Lower lobe of right lung (tissue), 2 donors: ENCODE results near the gene CNDP1. TPM values are rescaled to one million over a fixed set of nuclear protein-coding genes. Genes with fewer than 3 reads are reported as not detected.

Experiments
- ATAC-seq, 2 donors: fragments of 200-7000 bp; cut with Tn5 transposase; one replicate each; pipeline ENCODE4 v1.9.1; 2020 to 2022; ENCODE audit warnings: mild to moderate bottlenecking in 2 of 2, moderate library complexity in 2 of 2
- DNase-seq: peaks from one replicate; pipeline ENCODE4 v3.0.0-alpha.2; 2020
- H3K27ac ChIP-seq: fragments of 200-600 bp; one replicate; pipeline ENCODE4 v1.8.0; 2022
- H3K27me3 ChIP-seq: fragments of 200-600 bp; one replicate; pipeline ENCODE4 v1.8.0; 2022; ENCODE audit warnings: low read depth
- H3K36me3 ChIP-seq: fragments of 200-600 bp; one replicate; pipeline ENCODE4 v1.8.0; 2022; ENCODE audit warnings: mild to moderate bottlenecking
- H3K4me1 ChIP-seq: fragments of 200-600 bp; one replicate; pipeline ENCODE4 v1.8.0; 2022
- H3K4me3 ChIP-seq: fragments of 200-600 bp; one replicate; pipeline ENCODE4 v1.8.0; 2022; ENCODE audit warnings: mild to moderate bottlenecking
- H3K9me3 ChIP-seq: fragments of 200-600 bp; one replicate; pipeline ENCODE4 v1.8.0; 2022
- intact Hi-C: fragments of 100-400 bp; cut with DNase I; formaldehyde crosslinking; loops from one replicate; pipeline ENCODE4 v1.11.0; 2022
- total RNA-seq: library from RNA; stranded (reverse); fragmentation: NEBNext Ultra II Directional; extraction: Animal tissue kit (Norgen Biotek cat#: 25700); gene quantifications from one replicate; pipeline ENCODE4 v1.2.1, GENCODE V29; 2021
- TF ChIP-seq, protein P1 (sequence below): fragments of 200-600 bp; IDR thresholded peaks from one replicate; pipeline ENCODE4 v1.8.0; 2022; ENCODE audit warnings: antibody characterized with exemption, mild to moderate bottlenecking
- donor health status: DM: no; HTN: yes; CAD: no; lungs with severe emphysema.

CNDP1 gene
- total RNA-seq, 1 donor from 2014 or later = not detected

DNA sequence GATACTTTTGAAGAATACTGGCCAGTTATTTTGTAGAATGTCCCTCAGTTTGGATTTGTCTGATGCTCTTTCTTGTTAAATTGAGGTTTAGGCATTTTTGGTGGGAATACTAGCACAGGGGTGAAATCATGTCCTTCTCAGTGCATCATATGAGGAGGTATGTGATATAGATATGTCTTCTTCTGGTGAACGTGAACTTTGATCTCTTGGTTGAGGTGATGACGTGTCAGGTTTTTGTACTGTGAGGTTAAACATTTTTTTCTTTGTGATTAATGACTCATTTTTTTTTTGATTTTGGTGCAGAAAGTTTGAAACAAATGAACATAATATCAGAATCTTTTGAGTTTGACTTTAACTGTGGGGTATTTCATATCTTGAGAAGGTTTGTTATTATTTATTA, 74.4 kb downstream of the CNDP1 start:
- intact Hi-C loops = no loop called here
- Histone ChIP-seq H3K4me1 (peaks cover 3% of the 10 kb centered on the region), H3K27me3 (no peaks in the 10 kb centered on the region), H3K27ac (no peak overlapping the region), H3K9me3 (no peaks in the 10 kb centered on the region), H3K36me3 (no peaks in the 10 kb centered on the region), H3K4me3 (no peak overlapping the region)
- DNase-seq = no peak
- TF ChIP-seq, protein P1, sequence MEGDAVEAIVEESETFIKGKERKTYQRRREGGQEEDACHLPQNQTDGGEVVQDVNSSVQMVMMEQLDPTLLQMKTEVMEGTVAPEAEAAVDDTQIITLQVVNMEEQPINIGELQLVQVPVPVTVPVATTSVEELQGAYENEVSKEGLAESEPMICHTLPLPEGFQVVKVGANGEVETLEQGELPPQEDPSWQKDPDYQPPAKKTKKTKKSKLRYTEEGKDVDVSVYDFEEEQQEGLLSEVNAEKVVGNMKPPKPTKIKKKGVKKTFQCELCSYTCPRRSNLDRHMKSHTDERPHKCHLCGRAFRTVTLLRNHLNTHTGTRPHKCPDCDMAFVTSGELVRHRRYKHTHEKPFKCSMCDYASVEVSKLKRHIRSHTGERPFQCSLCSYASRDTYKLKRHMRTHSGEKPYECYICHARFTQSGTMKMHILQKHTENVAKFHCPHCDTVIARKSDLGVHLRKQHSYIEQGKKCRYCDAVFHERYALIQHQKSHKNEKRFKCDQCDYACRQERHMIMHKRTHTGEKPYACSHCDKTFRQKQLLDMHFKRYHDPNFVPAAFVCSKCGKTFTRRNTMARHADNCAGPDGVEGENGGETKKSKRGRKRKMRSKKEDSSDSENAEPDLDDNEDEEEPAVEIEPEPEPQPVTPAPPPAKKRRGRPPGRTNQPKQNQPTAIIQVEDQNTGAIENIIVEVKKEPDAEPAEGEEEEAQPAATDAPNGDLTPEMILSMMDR = no peak
- ATAC-seq = no peak

- ATAC-seq = no peak
- TF ChIP-seq, protein P1 = no peak
- Histone ChIP-seq H3K27ac (no peak overlapping the region), H3K4me1 (peaks cover 3% of the 10 kb centered on the region), H3K27me3 (no peaks in the 10 kb centered on the region), H3K4me3 (no peak overlapping the region), H3K9me3 (no peaks in the 10 kb centered on the region), H3K36me3 (no peaks in the 10 kb centered on the region)
- no peak for DNase-seq
- intact Hi-C loops = no loop called here
These were observed 75.2 kb downstream of the CNDP1 start for GRCh38 chr18:74609535-74609934.

- no peaks in the 10 kb centered on the region for H3K4me1 ChIP-seq
- no peak for ATAC-seq
- no peak for DNase-seq
- intact Hi-C loops = no loop called here
- no peak overlapping the region for H3K4me3 ChIP-seq
- H3K27me3 ChIP-seq = no peaks in the 10 kb centered on the region
- TF ChIP-seq, protein P1 = no peak
- no peaks in the 10 kb centered on the region for H3K9me3 ChIP-seq
- no peaks in the 10 kb centered on the region for H3K36me3 ChIP-seq
- H3K27ac ChIP-seq = no peak overlapping the region
These were observed 75.8 kb downstream of the CNDP1 start for GRCh38 chr18:74610051-74610615.

DNA sequence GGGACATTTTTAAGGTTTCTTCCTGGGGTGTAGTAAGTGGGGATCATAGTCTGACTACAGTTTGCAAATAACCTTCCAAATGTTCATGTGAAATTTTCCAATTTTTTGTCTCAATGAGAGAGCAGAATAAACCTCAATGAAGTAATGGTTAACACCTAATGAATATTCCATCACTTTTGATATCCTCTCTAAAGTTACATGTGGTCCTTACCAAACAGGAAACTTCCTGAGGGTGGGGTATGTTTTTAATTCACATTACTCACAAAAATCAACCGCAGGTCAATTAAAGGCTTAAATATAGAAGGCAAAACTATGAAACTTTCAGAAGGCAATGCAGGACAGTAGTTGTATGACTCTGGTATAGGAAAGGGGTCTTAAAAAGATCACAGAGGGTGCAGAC, 76.6 kb downstream of the CNDP1 start:
- Histone ChIP-seq H3K4me1 (no peaks in the 10 kb centered on the region), H3K27me3 (no peaks in the 10 kb centered on the region), H3K4me3 (no peak overlapping the region), H3K9me3 (no peaks in the 10 kb centered on the region), H3K36me3 (no peaks in the 10 kb centered on the region), H3K27ac (no peak overlapping the region)
- ATAC-seq = no peak
- intact Hi-C loops = no loop called here
- TF ChIP-seq, protein P1 = no peak
- DNase-seq = no peak

- intact Hi-C loops = no loop called here
- no peak overlapping the region for H3K4me3 ChIP-seq
- H3K36me3 ChIP-seq = no peaks in the 10 kb centered on the region
- no peaks in the 10 kb centered on the region for H3K27me3 ChIP-seq
- H3K9me3 ChIP-seq = no peaks in the 10 kb centered on the region
- no peak for ATAC-seq
- H3K27ac ChIP-seq = no peak overlapping the region
- DNase-seq = no peak
- H3K4me1 ChIP-seq = no peaks in the 10 kb centered on the region
- TF ChIP-seq, protein P1 = no peak
These were observed 77.5 kb downstream of the CNDP1 start for GRCh38 chr18:74611765-74612164.
